NCI-H146 (cell line): Measurements from ENCODE around the gene ACHE.
A peak's percentile ranks its signal among the peaks of the same experiment; 100 is the strongest.

Source experiments
- DNase-seq: peaks from one replicate; lab custom pipeline; 2025; lab: John Stamatoyannopoulos, UW

ACHE gene

GRCh38 chr7:100896732-100897608 lies 1.3 kb upstream of the ACHE start:
- peak; percentile 21 for DNase-seq

GRCh38 chr7:100895956-100896731 lies 456 bp upstream of the ACHE start:
- DNase-seq, result peak; percentile 28

DNA sequence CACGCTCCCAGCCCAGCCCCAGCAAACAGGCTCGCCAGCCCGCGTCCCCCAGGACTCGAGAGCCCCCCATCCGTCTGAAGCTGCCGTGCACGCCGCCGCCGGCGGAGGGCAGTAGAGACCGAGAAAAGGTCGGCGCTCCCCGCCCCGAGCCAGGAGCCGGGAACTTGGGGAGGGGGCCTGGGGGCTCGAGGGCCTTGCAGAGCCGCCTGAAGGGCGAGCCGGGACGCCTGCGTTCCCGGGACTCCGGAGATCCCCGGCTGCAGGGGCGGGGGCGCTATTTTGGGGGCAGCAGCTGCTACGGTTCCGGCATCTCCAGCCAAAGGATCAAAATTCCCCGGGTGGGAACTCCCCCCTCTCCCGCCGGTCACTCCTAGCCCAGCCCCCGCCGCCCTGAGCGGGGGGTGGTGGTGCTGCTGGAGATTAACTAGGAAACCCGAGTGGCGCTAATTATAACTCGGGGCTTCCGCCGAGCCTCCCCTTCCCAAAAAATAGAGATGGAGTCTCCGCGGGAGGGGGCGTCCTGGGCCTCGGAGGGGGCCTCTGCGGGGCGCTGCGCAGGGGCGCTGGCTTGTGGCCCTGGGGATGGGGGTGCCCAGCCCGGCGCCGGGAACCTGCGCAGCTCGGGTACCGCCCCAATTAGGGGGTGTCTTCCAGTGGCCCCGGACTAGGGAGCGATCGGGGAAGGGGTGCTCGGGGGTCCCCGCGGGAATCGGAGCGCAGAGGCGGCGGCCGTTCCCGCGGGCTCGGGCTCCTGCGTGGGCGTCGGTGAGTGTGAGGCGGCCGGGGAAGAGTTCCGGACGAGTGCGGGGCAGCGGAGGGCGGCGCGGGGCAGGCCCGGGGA lies 608 bp downstream of the ACHE start:
- DNase-seq, result peak; percentile 24

DNA sequence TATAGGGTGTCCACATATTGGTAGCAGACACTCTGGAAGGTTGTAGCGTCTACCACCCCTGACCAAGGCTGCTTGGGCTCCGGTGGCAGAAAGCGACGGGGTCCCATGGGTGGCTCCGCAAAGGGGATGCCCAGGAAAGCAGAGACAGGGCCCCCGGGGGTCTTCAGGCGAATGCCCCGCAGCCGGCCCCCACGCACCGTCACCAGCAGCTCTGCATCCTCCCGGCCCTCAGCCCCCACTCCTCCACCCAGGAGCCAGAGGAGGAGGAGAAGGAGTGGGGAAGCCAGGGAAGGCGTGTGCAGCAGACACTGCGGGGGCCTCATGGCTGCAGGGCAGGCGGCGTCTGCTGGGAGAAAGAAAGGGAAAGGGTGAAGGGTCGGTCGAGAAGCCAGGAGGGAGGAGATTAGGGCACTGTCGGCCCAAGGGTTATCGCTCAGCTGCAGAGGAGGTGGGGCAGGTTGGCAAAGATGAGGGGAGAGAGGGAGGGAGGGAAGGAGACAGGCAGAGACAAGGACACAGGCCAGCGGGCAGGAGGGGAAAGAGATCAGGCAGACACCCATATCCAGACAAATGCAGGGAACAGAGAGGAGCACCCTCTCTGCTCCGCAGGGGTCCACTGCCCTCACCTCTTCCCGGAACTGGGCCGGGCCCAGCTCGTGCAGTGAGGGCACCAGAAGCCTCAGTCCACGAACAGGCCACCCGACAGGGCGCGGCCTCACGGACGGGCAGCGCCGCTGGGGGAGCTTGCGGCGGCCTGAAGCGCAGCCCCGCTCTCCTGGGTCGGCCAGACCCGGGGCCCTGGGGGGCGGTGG lies 1.6 kb downstream of the ACHE start:
- DNase-seq, result peak; percentile 17

GRCh38 chr7:100893318-100893895 lies 2.3 kb downstream of the ACHE start:
- DNase-seq, result no peak

- DNase-seq, result no peak
Observed at GRCh38 chr7:100892364-100893317, 3.0 kb downstream of the ACHE start.

DNA sequence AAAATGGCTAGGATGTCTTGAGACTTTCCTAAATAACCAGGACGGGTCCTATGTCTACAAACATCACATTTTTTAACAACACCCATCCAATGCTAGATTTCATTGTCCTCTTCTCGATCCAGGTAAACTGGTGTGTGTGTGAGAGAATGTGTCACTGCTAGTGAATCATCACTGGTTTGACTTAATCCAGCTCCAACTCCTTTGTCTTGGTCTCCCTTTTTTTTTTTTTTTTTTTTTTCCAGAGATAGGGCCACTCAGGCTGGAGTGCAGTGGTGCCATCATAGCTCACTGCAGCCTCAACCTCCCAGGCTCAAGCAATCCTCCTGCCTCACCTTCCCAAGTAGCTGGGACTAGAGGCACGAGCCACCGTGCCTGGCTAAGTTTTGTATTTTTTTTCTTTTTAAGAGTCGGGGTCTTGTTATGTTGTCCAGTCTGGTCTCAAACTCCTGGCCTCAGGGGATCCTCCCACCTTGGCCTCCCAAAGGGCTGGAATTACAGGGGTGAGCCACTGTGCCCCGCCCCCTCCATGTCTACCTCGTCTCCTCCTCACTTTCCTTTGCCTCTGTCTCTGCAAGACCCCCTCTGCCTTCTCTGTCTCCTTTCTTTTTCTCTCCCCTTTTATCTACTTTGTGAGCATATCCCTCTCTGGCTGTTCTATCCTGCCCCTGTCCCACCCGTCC lies 4.0 kb downstream of the ACHE start:
- no peak for DNase-seq

- peak; percentile 36 for DNase-seq
Observed at GRCh38 chr7:100890653-100891567, 4.8 kb downstream of the ACHE start.

DNA sequence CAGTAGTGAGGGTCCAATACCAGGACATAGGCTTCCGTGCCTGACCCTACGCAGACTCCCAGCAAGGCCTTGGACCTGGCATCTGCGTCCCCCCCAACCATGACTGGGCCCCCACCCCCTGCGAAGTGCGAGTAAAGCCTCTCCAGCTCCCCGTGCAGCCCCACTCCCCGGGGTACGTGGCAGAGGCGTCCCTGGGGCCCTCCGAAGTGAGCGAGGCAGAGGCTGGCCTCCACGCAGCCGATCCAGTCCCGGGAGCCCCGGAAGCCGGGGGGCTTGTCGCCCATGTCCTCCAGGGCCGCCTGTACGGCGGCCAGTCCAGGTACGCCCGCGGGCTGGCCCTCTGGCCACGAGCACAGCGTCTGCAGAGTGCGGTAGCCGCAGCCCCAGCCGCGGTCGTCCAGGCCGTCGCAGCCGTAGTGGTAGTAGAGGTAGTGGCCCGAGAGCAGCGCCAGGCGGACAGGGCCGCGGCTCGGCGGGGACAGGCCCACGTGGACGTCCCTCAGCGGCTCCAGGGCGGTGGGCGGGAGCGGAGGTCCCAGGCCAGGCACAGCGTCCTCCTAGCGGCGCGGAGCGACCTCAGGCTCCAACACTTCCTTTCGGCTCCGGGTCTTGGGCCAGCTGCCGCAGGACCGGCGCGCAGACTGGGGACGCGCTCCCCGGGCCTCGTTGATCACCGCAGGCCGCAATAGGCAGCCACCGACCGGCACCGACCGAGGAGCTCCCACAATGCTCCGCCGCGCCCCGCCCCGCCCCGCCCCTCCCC lies 6.5 kb downstream of the ACHE start, which contains the start of gene UFSP1:
TSS of gene UFSP1 (minus strand) at position 728 of the 763 bp plus-strand sequence. CDS start at position 284, 444 bp downstream.
- peak; percentile 76 for DNase-seq

DNA sequence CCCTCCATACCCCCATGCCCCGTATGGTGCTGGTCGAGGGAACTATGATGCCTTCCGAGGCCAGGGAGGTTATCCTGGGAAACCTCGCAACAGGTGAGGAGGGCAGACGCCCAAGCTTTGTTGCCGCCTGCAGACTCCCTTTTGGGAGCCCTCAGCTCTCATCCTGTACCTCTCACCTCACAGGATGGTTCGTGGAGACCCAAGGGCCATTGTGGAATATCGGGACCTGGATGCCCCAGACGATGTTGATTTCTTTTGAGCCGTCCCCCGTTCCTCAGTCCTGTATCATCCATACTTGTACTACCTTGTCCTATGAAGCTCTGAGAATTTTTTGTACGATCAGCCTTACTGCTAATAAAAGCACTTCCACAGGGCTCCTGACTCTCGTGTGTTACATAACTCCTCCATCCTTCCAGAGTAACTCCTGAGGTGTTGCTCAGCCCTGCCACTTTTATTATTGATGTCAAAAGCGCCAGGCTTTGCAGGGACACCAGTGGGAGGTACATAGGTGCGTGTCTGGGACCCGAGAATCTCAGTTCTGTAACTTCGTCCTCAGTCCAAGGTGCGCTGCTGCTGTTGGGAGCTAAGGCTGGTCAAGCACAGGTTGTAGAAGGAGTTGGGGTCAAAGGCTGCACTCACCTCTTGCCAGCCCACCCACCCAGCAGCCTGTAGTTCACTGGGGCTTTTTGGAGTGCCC lies 7.2 kb downstream of the ACHE start:
- DNase-seq, result no peak

DNA sequence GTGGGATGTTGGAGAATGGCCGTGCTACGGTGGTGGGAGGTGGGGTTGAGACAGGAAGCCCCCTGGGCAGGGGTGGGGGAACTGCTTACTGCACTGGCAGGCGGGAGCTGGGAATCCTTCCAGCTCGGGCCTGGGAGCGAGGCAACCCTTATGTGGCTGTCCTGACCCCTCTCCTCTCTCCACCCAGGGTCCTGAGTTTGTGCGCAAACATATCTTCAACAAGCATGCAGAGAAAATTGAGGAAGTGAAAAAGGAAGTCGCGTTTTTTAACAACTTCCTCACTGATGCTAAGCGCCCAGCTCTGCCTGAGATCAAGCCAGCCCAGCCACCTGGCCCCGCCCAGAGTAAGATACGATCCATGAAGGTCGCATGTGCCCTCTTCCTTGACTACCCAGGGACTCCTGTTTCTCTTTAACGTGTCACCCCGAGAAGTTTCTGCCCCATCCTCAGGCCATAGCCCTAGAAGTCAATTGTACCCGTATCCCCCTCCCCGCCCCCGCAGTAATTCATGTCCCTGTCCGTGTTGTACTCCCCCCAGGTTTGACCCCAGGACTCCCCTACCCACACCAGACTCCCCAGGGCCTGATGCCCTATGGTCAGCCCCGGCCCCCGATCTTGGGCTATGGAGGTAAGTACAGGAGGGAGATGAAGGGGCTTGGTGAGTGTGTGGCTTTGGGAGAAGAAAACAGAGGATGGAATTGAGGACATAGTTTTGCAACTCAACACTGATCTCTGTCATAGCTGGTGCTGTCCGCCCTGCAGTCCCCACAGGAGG lies 8.0 kb downstream of the ACHE start:
- DNase-seq, result no peak

- no peak for DNase-seq
Observed at GRCh38 chr7:100886936-100887515, 8.7 kb downstream of the ACHE start.

- no peak for DNase-seq
Observed at GRCh38 chr7:100886142-100886935, 9.3 kb downstream of the ACHE start.

- DNase-seq, result no peak
Observed at GRCh38 chr7:100885440-100886141, 10.1 kb downstream of the ACHE start.
